ENCODE data around the gene VLDLR. TPM values are rescaled to one million over a fixed set of nuclear protein-coding genes. Genes with fewer than 3 reads are reported as not detected.

The VLDLR gene
- total and polyA plus RNA-seq, 12 donors: 17.9 to 153 (median 137) TPM

DNA sequence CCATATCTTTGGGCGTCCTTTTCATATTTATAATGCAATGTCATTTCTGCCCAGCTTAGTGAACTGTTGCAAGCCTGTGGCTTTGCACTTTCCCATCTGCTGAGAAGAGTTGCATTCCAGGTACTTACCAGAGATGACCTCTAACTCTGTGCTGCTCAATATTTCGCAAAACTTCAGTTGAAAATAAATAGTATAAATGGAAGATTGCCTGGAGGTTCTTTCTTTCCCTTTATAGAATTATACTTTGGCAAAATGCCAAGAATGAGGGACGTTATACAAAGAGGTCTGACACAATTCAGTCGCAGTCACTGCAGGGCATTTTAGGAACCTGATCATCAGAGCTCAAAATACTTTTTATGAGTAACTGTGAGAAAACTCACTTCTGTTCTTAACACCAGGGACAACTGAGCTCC is 18.9 kb upstream of the VLDLR start:
- H3K36me3 ChIP-seq: no peaks in the 10 kb centered on the region
- peaks cover 0 to 20% (median 7%) of the 10 kb centered on the region in 9 donors for H3K4me1 ChIP-seq
- WGBS, 2 donors: 14 to 19% methylated on average over 4 of the region's 4 CpGs
- intact Hi-C loops (cut with DNase I): no loop called here
- TF ChIP-seq, protein P1, sequence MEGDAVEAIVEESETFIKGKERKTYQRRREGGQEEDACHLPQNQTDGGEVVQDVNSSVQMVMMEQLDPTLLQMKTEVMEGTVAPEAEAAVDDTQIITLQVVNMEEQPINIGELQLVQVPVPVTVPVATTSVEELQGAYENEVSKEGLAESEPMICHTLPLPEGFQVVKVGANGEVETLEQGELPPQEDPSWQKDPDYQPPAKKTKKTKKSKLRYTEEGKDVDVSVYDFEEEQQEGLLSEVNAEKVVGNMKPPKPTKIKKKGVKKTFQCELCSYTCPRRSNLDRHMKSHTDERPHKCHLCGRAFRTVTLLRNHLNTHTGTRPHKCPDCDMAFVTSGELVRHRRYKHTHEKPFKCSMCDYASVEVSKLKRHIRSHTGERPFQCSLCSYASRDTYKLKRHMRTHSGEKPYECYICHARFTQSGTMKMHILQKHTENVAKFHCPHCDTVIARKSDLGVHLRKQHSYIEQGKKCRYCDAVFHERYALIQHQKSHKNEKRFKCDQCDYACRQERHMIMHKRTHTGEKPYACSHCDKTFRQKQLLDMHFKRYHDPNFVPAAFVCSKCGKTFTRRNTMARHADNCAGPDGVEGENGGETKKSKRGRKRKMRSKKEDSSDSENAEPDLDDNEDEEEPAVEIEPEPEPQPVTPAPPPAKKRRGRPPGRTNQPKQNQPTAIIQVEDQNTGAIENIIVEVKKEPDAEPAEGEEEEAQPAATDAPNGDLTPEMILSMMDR (IDR thresholded peaks at IDR 0.05): no peak
- H3K27ac ChIP-seq: peak overlapping the region in 5 of 10 donors; percentile 12 to 56 (median 35)
- no peak overlapping the region for H3K4me3 ChIP-seq
- H3K27me3 ChIP-seq: no peaks in the 10 kb centered on the region
- ATAC-seq (peak; percentile 49 to 84 (median 70)), DNase-seq (no peak)
- no peaks in the 10 kb centered on the region for H3K9me3 ChIP-seq

GRCh38 chr9:2603621-2604020 is 18.0 kb upstream of the VLDLR start:
- H3K4me3 ChIP-seq: no peak overlapping the region
- peaks cover 0 to 27% (median 7%) of the 10 kb centered on the region in 9 donors for H3K4me1 ChIP-seq
- H3K9me3 ChIP-seq: no peaks in the 10 kb centered on the region
- intact Hi-C loops (cut with DNase I): no loop called here
- WGBS, 2 donors: 94 to 98% methylated on average over 2 of the region's 2 CpGs
- H3K36me3 ChIP-seq: no peaks in the 10 kb centered on the region
- ATAC-seq: no peak
- H3K27me3 ChIP-seq: no peaks in the 10 kb centered on the region
- DNase-seq: no peak
- H3K27ac ChIP-seq: peak overlapping the region in 2 of 10 donors; percentile 41 to 47
- TF ChIP-seq, protein P1 (IDR thresholded peaks at IDR 0.05): no peak

DNA sequence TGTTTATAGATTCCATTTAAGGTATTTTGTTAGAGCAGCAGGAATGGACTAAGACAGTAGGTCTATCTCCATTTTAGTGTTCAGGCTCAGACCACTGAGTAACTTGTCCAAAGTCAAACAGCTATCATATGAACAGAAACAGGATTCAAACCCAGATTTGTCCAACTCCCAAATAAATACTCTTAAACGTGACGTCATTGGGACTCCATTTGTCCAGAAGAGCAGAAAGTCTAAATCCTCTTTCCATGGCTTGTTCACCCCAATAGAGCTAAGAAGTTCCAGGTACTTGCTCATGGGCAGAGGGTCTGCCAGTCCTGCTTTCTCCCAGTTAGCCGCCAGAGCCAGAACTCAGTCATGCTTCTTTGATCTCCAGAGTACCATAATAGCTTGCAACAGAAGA is 16.3 kb upstream of the VLDLR start:
- Histone ChIP-seq H3K4me3 (no peak overlapping the region), H3K9me3 (no peaks in the 10 kb centered on the region), H3K36me3 (no peaks in the 10 kb centered on the region), H3K4me1 (peaks cover 0 to 33% (median 10%) of the 10 kb centered on the region in 9 donors), H3K27me3 (no peaks in the 10 kb centered on the region), H3K27ac (no peak overlapping the region)
- intact Hi-C loops (cut with DNase I): loop anchor here in 1 of 10 donors (5.0 kb wide), 1 partner anchor 33 kb away; no protein-coding TSS in a partner anchor
- no peak for ATAC-seq
- TF ChIP-seq, protein P1 (IDR thresholded peaks at IDR 0.05): no peak
- no peak for DNase-seq
- 96% methylated on average over 3 of the region's 3 CpGs for WGBS, 2 donors

DNA sequence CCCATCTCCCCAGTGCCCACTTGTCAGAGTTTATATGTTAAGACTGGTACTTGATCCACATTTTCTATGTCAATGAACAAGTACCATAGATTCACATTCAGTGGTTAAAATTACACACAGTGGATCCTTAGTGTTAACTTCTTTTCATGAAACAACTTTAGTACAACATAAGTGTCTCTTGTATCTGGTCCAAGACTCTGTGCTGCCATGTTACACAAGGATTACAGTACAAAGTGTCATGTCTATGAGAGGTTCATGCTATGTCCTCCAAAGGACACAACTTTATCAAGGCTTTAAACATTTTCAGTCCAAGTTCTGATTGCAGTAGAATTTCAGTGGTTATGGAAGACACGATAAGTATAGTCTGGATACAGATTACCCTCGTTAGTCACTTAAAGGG is 13.3 kb upstream of the VLDLR start:
- peak in 2 of 8 donors; percentile 51 to 85 for ATAC-seq
- DNase-seq: no peak
- Histone ChIP-seq H3K27me3 (no peaks in the 10 kb centered on the region), H3K4me3 (no peak overlapping the region), H3K9me3 (no peaks in the 10 kb centered on the region), H3K4me1 (peaks cover 2 to 29% (median 11%) of the 10 kb centered on the region in 9 donors), H3K27ac (peak overlapping the region in 2 of 10 donors; percentile 11 to 30), H3K36me3 (no peaks in the 10 kb centered on the region)
- WGBS, 2 donors: 52 to 58% methylated on average over 2 of the region's 2 CpGs
- intact Hi-C loops (cut with DNase I): loop anchor here in 1 of 10 donors (5.0 kb wide), 1 partner anchor 36 kb away; no protein-coding TSS in a partner anchor
- TF ChIP-seq, protein P1 (IDR thresholded peaks at IDR 0.05): no peak
